D721Med (cell line): ENCODE measurements around the gene SORCS2.

ENCODE experiments used
- DNase-seq: peaks from one replicate; pipeline ENCODE4 v3.0.0; 2011; ENCODE audit warnings: low spot score; ENCODE audit not compliant: insufficient read length
- FAIRE-seq: peaks from 2 replicates; lab custom pipeline; 2011; peaks lifted over from hg19 to GRCh38; lab: Jason Lieb, UNC
- CTCF ChIP-seq: IDR thresholded peaks from 2 replicates; pipeline ENCODE4 v1.5.1; 2012; ENCODE audit warnings: mild to moderate bottlenecking, control low read depth; ENCODE audit not compliant: insufficient read depth; ENCODE audit errors: missing control alignments

The SORCS2 gene

GRCh38 chr4:7564242-7564641 is 371.9 kb downstream of the SORCS2 start:
- no peak for DNase-seq
- no peak for TF ChIP-seq CTCF
- no peak for FAIRE-seq

GRCh38 chr4:7565483-7565882 is 373.1 kb downstream of the SORCS2 start:
- no peak for TF ChIP-seq CTCF
- FAIRE-seq: peak; percentile 51
- DNase-seq: no peak

- FAIRE-seq (no peak), DNase-seq (no peak)
- no peak for TF ChIP-seq CTCF
These were observed 377.8 kb downstream of the SORCS2 start for GRCh38 chr4:7569810-7570783.

- no peak for DNase-seq
- no peak for TF ChIP-seq CTCF
- no peak for FAIRE-seq
These were observed 378.7 kb downstream of the SORCS2 start for GRCh38 chr4:7571001-7571400.

GRCh38 chr4:7571701-7572100 is 379.4 kb downstream of the SORCS2 start:
- no peak for TF ChIP-seq CTCF
- no peak for FAIRE-seq
- DNase-seq: no peak

- FAIRE-seq (no peak), DNase-seq (no peak)
- no peak for TF ChIP-seq CTCF
These were observed 380.6 kb downstream of the SORCS2 start for GRCh38 chr4:7572894-7573293.

GRCh38 chr4:7573576-7574091 is 381.3 kb downstream of the SORCS2 start:
- DNase-seq: no peak
- TF ChIP-seq CTCF: no peak
- no peak for FAIRE-seq
